ENCODE measurements around the gene ANKRD44. TPM values are rescaled to one million over a fixed set of nuclear protein-coding genes. Genes with fewer than 3 reads are reported as not detected.

The ANKRD44 gene
- total RNA-seq, 1 donor from 2014 or later: 12.0 TPM

DNA sequence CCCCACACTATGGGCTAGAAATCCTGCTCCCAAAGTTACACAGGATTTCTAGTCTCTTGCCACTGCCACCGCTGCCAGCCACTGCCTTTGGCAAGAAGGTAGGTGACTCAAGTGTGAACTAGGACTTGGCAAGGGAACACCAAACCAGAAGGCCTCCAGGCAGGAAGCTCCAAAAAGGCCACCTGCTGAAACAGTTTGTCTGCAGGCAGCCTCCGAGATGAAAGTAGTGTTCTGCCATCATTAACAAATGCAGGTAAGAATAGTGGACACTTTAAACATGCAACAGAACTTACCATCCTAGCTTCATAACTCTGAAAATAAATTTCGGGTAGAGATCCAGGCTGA is 3.9 kb downstream of the ANKRD44 start:
- peaks cover 3% of the 10 kb centered on the region for H3K4me1 Mint-ChIP-seq (ENCODE audit: low read depth, unreplicated experiment)
- no peaks in the 10 kb centered on the region for H3K36me3 Mint-ChIP-seq (ENCODE audit: unreplicated experiment)
- TF ChIP-seq, protein P1, sequence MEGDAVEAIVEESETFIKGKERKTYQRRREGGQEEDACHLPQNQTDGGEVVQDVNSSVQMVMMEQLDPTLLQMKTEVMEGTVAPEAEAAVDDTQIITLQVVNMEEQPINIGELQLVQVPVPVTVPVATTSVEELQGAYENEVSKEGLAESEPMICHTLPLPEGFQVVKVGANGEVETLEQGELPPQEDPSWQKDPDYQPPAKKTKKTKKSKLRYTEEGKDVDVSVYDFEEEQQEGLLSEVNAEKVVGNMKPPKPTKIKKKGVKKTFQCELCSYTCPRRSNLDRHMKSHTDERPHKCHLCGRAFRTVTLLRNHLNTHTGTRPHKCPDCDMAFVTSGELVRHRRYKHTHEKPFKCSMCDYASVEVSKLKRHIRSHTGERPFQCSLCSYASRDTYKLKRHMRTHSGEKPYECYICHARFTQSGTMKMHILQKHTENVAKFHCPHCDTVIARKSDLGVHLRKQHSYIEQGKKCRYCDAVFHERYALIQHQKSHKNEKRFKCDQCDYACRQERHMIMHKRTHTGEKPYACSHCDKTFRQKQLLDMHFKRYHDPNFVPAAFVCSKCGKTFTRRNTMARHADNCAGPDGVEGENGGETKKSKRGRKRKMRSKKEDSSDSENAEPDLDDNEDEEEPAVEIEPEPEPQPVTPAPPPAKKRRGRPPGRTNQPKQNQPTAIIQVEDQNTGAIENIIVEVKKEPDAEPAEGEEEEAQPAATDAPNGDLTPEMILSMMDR (IDR thresholded peaks at IDR 0.05; ENCODE audit: partially characterized antibody, unreplicated experiment): no peak
- no peak overlapping the region for H3K27ac Mint-ChIP-seq (ENCODE audit: unreplicated experiment)
- H3K27me3 Mint-ChIP-seq (ENCODE audit: unreplicated experiment): peaks cover 9% of the 10 kb centered on the region
- peaks cover 7% of the 10 kb centered on the region for H3K9me3 Mint-ChIP-seq (ENCODE audit: unreplicated experiment)
- no peak overlapping the region for H3K4me3 Mint-ChIP-seq (ENCODE audit: unreplicated experiment)
- DNase-seq: no peak

DNA sequence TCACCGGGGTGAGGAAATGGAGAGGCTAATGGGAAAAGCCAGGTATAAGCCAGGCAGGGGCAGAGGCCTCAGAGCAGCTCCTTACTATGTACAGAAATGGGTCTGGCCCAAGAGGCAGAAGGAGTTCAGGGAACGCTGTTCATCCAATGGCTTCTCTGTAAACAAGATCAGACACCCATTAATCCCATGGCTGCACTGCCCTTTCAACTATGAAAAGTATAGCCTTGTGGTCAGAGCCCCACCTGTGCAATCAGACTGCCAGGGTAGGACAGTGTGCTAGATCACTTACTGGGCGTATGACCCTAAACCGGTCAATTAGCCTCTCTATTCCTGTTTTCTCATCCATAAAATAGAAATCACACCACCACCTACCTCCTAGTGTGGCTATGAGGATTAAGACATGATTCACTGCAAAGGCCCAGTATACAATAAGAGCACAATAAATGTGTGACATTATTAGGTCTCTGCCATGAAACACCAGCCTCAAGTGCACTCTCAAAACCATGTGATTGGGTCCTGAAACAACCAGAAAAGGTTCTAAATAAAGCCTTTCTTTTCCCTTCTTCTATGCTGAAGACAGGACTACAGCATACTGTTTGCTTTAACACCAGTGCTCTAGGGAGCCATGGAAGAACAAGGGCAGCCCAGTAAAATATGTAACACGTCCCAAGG is 4.4 kb downstream of the ANKRD44 start:
- DNase-seq: no peak
- no peaks in the 10 kb centered on the region for H3K36me3 Mint-ChIP-seq (ENCODE audit: unreplicated experiment)
- no peak overlapping the region for H3K4me3 Mint-ChIP-seq (ENCODE audit: unreplicated experiment)
- TF ChIP-seq, protein P1 (IDR thresholded peaks at IDR 0.05; ENCODE audit: partially characterized antibody, unreplicated experiment): no peak
- H3K9me3 Mint-ChIP-seq (ENCODE audit: unreplicated experiment): peaks cover 6% of the 10 kb centered on the region
- H3K4me1 Mint-ChIP-seq (ENCODE audit: low read depth, unreplicated experiment): peaks cover 3% of the 10 kb centered on the region
- no peak overlapping the region for H3K27ac Mint-ChIP-seq (ENCODE audit: unreplicated experiment)
- peaks cover 7% of the 10 kb centered on the region for H3K27me3 Mint-ChIP-seq (ENCODE audit: unreplicated experiment)

DNA sequence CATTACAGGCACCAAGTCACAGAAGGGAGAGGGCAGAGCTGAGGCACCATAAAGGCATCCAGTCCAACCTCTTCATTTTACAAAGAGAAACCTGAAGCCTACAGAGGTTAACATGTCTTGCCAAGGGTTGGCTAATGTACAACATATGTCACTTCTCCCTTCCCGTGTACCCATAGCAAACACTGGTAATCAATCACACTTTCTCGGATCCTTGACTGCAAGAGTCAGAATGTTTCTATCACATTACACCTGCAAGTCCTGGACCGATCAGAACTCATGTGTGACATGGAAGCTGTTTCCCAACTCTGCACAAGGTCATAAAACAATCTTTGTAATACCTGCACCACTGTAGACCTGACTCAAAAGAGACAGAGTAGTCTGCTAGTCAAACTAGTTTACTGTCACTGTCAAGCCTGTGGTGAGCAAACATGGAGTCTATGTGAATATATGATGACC is 6.0 kb downstream of the ANKRD44 start:
- DNase-seq: no peak
- H3K27ac Mint-ChIP-seq (ENCODE audit: unreplicated experiment): no peak overlapping the region
- peaks cover 2% of the 10 kb centered on the region for H3K27me3 Mint-ChIP-seq (ENCODE audit: unreplicated experiment)
- H3K4me1 Mint-ChIP-seq (ENCODE audit: low read depth, unreplicated experiment): peaks cover 3% of the 10 kb centered on the region
- peaks cover 1% of the 10 kb centered on the region for H3K9me3 Mint-ChIP-seq (ENCODE audit: unreplicated experiment)
- TF ChIP-seq, protein P1 (IDR thresholded peaks at IDR 0.05; ENCODE audit: partially characterized antibody, unreplicated experiment): no peak
- no peaks in the 10 kb centered on the region for H3K36me3 Mint-ChIP-seq (ENCODE audit: unreplicated experiment)
- H3K4me3 Mint-ChIP-seq (ENCODE audit: unreplicated experiment): no peak overlapping the region

DNA sequence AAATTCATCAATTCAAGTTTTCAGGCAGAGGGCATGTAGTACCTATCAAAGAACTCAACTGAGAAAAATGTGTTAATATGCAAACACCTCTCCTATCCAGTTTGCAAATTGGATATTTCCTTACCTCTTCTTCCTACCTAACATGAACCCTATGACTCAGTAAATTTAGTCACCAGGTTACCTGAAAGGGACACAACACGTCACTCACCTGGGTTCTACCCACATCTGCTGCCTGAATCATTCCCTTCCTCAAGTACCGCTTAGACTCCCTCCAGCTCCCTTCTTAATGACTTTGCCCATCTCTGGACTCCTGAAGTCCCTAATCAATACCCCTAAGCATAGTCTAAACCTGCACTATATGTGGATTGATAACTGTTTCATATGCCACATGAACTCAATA is 10.4 kb downstream of the ANKRD44 start:
- H3K4me3 Mint-ChIP-seq (ENCODE audit: unreplicated experiment): no peak overlapping the region
- TF ChIP-seq, protein P1 (IDR thresholded peaks at IDR 0.05; ENCODE audit: partially characterized antibody, unreplicated experiment): no peak
- no peaks in the 10 kb centered on the region for H3K9me3 Mint-ChIP-seq (ENCODE audit: unreplicated experiment)
- DNase-seq: no peak
- no peaks in the 10 kb centered on the region for H3K27me3 Mint-ChIP-seq (ENCODE audit: unreplicated experiment)
- H3K27ac Mint-ChIP-seq (ENCODE audit: unreplicated experiment): no peak overlapping the region
- H3K36me3 Mint-ChIP-seq (ENCODE audit: unreplicated experiment): no peaks in the 10 kb centered on the region
- H3K4me1 Mint-ChIP-seq (ENCODE audit: low read depth, unreplicated experiment): no peaks in the 10 kb centered on the region

DNA sequence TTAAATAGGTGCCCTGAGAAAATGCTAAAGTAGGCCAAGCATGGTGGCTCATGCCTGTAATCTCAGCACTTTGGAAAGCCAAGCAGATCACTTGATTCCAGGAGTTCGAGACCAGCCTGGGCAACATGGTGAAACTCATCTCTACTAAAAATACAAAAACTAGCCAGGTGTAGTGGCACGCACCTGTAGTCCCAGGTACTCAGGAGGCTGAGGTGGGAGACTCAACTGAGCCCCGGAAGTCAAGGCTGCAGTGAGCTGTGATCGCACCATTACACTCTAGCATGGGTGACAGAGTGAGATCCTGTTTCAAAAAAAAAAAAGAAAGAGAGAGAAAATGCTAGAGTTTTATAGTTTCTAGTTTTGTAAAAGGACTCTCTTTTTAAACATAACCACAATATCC is 12.0 kb downstream of the ANKRD44 start:
- Mint-ChIP-seq H3K4me1 (ENCODE audit: low read depth, unreplicated experiment) (no peaks in the 10 kb centered on the region), H3K27ac (ENCODE audit: unreplicated experiment) (no peak overlapping the region), H3K4me3 (ENCODE audit: unreplicated experiment) (no peak overlapping the region), H3K9me3 (ENCODE audit: unreplicated experiment) (no peaks in the 10 kb centered on the region), H3K36me3 (ENCODE audit: unreplicated experiment) (no peaks in the 10 kb centered on the region), H3K27me3 (ENCODE audit: unreplicated experiment) (no peaks in the 10 kb centered on the region)
- no peak for DNase-seq
- TF ChIP-seq, protein P1 (IDR thresholded peaks at IDR 0.05; ENCODE audit: partially characterized antibody, unreplicated experiment): no peak
